HL-60 (cell line): Measurements from ENCODE around the gene DUS2.

Source experiments
- CTCF ChIP-seq: IDR thresholded peaks from one replicate; pipeline ENCODE4 v1.5.1; 2011; ENCODE audit warnings: low read length, control low read depth, inconsistent platforms; ENCODE audit not compliant: insufficient read depth
- GABPA ChIP-seq: IDR thresholded peaks from 2 replicates; pipeline ENCODE4 v1.6.1; 2012; ENCODE audit warnings: low read depth
- POLR2AphosphoS5 ChIP-seq: IDR thresholded peaks from 2 replicates; pipeline ENCODE4 v1.6.1; 2012; ENCODE audit warnings: low read depth
- SPI1 ChIP-seq: IDR thresholded peaks from 2 replicates; pipeline ENCODE4 v1.6.1; 2012; ENCODE audit warnings: low read depth, mild to moderate bottlenecking, borderline replicate concordance
- TF ChIP-seq, protein P1 (sequence below): IDR thresholded peaks from 2 replicates; pipeline ENCODE4 v1.6.1; 2012; ENCODE audit warnings: low read depth; ENCODE audit not compliant: insufficient replicate concordance

DNA sequence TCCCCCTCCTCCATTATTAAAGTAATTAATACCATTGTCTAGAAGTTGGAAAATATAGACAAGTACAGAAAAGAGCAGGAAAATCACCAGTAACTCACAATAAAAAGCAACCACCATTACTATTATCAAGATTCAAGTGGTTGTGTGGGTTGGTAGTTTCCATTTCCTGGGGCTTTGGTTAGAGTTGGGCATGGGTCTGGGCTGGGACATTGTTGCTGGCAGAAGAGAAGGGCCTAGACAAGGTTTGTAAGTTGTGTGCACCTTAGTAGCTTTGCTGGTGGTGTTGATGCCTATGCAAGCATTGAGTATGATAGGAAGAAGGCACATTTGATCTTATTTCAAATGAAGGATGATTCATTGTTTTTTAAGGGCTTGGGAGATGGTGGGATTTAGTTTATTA is 36.7 kb downstream of the DUS2 start:
- TF ChIP-seq CTCF (no peak), POLR2AphosphoS5 (no peak), SPI1 (no peak), GABPA (no peak)
- TF ChIP-seq, protein P1, sequence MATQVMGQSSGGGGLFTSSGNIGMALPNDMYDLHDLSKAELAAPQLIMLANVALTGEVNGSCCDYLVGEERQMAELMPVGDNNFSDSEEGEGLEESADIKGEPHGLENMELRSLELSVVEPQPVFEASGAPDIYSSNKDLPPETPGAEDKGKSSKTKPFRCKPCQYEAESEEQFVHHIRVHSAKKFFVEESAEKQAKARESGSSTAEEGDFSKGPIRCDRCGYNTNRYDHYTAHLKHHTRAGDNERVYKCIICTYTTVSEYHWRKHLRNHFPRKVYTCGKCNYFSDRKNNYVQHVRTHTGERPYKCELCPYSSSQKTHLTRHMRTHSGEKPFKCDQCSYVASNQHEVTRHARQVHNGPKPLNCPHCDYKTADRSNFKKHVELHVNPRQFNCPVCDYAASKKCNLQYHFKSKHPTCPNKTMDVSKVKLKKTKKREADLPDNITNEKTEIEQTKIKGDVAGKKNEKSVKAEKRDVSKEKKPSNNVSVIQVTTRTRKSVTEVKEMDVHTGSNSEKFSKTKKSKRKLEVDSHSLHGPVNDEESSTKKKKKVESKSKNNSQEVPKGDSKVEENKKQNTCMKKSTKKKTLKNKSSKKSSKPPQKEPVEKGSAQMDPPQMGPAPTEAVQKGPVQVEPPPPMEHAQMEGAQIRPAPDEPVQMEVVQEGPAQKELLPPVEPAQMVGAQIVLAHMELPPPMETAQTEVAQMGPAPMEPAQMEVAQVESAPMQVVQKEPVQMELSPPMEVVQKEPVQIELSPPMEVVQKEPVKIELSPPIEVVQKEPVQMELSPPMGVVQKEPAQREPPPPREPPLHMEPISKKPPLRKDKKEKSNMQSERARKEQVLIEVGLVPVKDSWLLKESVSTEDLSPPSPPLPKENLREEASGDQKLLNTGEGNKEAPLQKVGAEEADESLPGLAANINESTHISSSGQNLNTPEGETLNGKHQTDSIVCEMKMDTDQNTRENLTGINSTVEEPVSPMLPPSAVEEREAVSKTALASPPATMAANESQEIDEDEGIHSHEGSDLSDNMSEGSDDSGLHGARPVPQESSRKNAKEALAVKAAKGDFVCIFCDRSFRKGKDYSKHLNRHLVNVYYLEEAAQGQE: no peak
